ENCODE data around the gene OOSP2.

OOSP2 gene

GRCh38 chr11:60040109-60040508, at the start of gene OOSP2:
OOSP2 (plus strand) TSS chr11:60040409; CDS start chr11:60040460, 51 bp downstream.
- TF ChIP-seq CTCF (IDR thresholded peaks at IDR 0.05; ENCODE audit: extremely low read depth, insufficient read depth, missing control alignments), result no peak
- DNase-seq (ENCODE audit: low spot score), result no peak
- in situ Hi-C loops (cut with MboI; ENCODE audit: low pct_unique_long_range_greater_than_20kb, low sequenced_read_pairs, unreplicated experiment), result no loop called here

- no peak for DNase-seq (ENCODE audit: low spot score)
- no peak for TF ChIP-seq CTCF (IDR thresholded peaks at IDR 0.05; ENCODE audit: extremely low read depth, insufficient read depth, missing control alignments)
- in situ Hi-C loops (cut with MboI; ENCODE audit: low pct_unique_long_range_greater_than_20kb, low sequenced_read_pairs, unreplicated experiment), result no loop called here
Observed at GRCh38 chr11:59990421-59990820, 49.8 kb upstream of the OOSP2 start.

GRCh38 chr11:59992425-59992824, 47.8 kb upstream of the OOSP2 start:
- TF ChIP-seq CTCF (IDR thresholded peaks at IDR 0.05; ENCODE audit: extremely low read depth, insufficient read depth, missing control alignments), result no peak
- no peak for DNase-seq (ENCODE audit: low spot score)
- in situ Hi-C loops (cut with MboI; ENCODE audit: low pct_unique_long_range_greater_than_20kb, low sequenced_read_pairs, unreplicated experiment), result no loop called here

- in situ Hi-C loops (cut with MboI; ENCODE audit: low pct_unique_long_range_greater_than_20kb, low sequenced_read_pairs, unreplicated experiment), result no loop called here
- no peak for TF ChIP-seq CTCF (IDR thresholded peaks at IDR 0.05; ENCODE audit: extremely low read depth, insufficient read depth, missing control alignments)
- DNase-seq (ENCODE audit: low spot score), result no peak
Observed at GRCh38 chr11:59997800-59998199, 42.4 kb upstream of the OOSP2 start.

- DNase-seq (ENCODE audit: low spot score), result no peak
- no peak for TF ChIP-seq CTCF (IDR thresholded peaks at IDR 0.05; ENCODE audit: extremely low read depth, insufficient read depth, missing control alignments)
- in situ Hi-C loops (cut with MboI; ENCODE audit: low pct_unique_long_range_greater_than_20kb, low sequenced_read_pairs, unreplicated experiment), result no loop called here
Observed at GRCh38 chr11:59999691-60000090, 40.5 kb upstream of the OOSP2 start.

- in situ Hi-C loops (cut with MboI; ENCODE audit: low pct_unique_long_range_greater_than_20kb, low sequenced_read_pairs, unreplicated experiment), result no loop called here
Observed at GRCh38 chr11:60003729-60004128, 36.5 kb upstream of the OOSP2 start.

More at GRCh38 chr11:60003729-60004128, 36.5 kb upstream of the OOSP2 start:
- no peak for DNase-seq (ENCODE audit: low spot score)
- no peak for TF ChIP-seq CTCF (IDR thresholded peaks at IDR 0.05; ENCODE audit: extremely low read depth, insufficient read depth, missing control alignments)

All from GM13977 (cell line).